H1 (cell line): ENCODE data around the gene PCDHGB3. TPM values are rescaled to one million over a fixed set of nuclear protein-coding genes. Genes with fewer than 3 reads are reported as not detected.

Experiments
- CTCF ChIA-PET: fragments of 300-600 bp; sonication (Branson Sonifier 250); formaldehyde crosslinking; loops from one replicate; lab custom pipeline; 2021; ENCODE audit not compliant: partially characterized antibody; lab: Charles Lee
- POLR2A ChIA-PET: fragments of 300-600 bp; sonication (Branson Sonifier 250); formaldehyde crosslinking; loops from one replicate; lab custom pipeline; 2021; ENCODE audit warnings: inconsistent platforms; ENCODE audit not compliant: partially characterized antibody; lab: Charles Lee
- DNase-seq, 2 experiments: peaks; one replicate each; pipeline versions ENCODE4 v3.0.0 to v3.0.0-alpha.2; 2010 to 2022; ENCODE audit warnings: low spot score in 2 of 2, low read depth in 1 of 2, mixed read lengths in 1 of 2
- FAIRE-seq: peaks from 2 replicates; lab custom pipeline; 2011; peaks lifted over from hg19 to GRCh38; lab: Jason Lieb, UNC
- H2AFZ ChIP-seq: 2 replicates; pipeline ENCODE4 v1.8.1; 2012; ENCODE audit warnings: low read length, inconsistent platforms
- H2AK5ac ChIP-seq: 2 replicates; pipeline ENCODE4 v1.6.1; 2013; ENCODE audit warnings: low read depth, low read length
- H2BK120ac ChIP-seq: replicated peaks from 2 replicates; pipeline ENCODE3; 2013; ENCODE audit warnings: low read depth, low read length, inconsistent platforms
- H2BK12ac ChIP-seq: 2 replicates; pipeline ENCODE4 v1.6.1; 2013; ENCODE audit warnings: low read depth, low read length
- H2BK15ac ChIP-seq: 2 replicates; pipeline ENCODE4 v1.6.1; 2013; ENCODE audit warnings: low read length
- H2BK20ac ChIP-seq: 2 replicates; pipeline ENCODE4 v1.6.1; 2013; ENCODE audit warnings: low read length
- H2BK5ac ChIP-seq: 2 replicates; pipeline ENCODE4 v1.6.1; 2013; ENCODE audit warnings: low read depth, low read length
- H3K14ac ChIP-seq: 2 replicates; pipeline ENCODE4 v1.6.1; 2013; ENCODE audit warnings: inconsistent platforms; ENCODE audit not compliant: insufficient read length
- H3K18ac ChIP-seq: 2 replicates; pipeline ENCODE4 v1.6.1; 2013; ENCODE audit warnings: low read length; ENCODE audit errors: extremely low read depth
- H3K23ac ChIP-seq: 2 replicates; pipeline ENCODE4 v1.6.1; 2013; ENCODE audit warnings: inconsistent platforms; ENCODE audit not compliant: insufficient read length
- H3K23me2 ChIP-seq: 2 replicates; pipeline ENCODE4 v1.6.1; 2013; ENCODE audit warnings: low read depth, low read length
- H3K27ac ChIP-seq: 2 replicates; pipeline ENCODE4 v1.6.1; 2011; ENCODE audit warnings: low read depth, low read length, inconsistent platforms
- H3K27me3 ChIP-seq, 4 experiments: replicated peaks in 1 of 4; 1 replicate in 1 of 4; 2 replicates in 3 of 4; pipeline versions ENCODE4 v1.6.1 to v1.8.1; 2011 to 2013; ENCODE audit warnings: low read length in 3 of 4, mild to moderate bottlenecking in 3 of 4, inconsistent platforms in 2 of 4, mixed read lengths in 2 of 4, moderate library complexity in 1 of 4; ENCODE audit not compliant: control insufficient read depth in 3 of 4, insufficient read depth in 3 of 4; ENCODE audit errors: extremely low read depth in 1 of 4
- H3K36me3 ChIP-seq, 4 experiments: 2 replicates each; pipeline versions ENCODE4 v1.6.1 to v1.8.1; 2011 to 2013; ENCODE audit warnings: mild to moderate bottlenecking in 4 of 4, low read length in 3 of 4, moderate library complexity in 2 of 4, control low read depth in 1 of 4, inconsistent platforms in 1 of 4; ENCODE audit not compliant: insufficient read depth in 4 of 4, control insufficient read depth in 2 of 4
- H3K4ac ChIP-seq: replicated peaks from 2 replicates; pipeline ENCODE3; 2013; ENCODE audit warnings: low read length, low read depth, mixed read lengths, inconsistent platforms; ENCODE audit not compliant: insufficient read length
- H3K4me1 ChIP-seq, 4 experiments: replicated peaks in 1 of 4; 1 replicate in 1 of 4; 2 replicates in 3 of 4; pipeline versions ENCODE4 v1.6.1 to v1.8.1; 2011 to 2013; ENCODE audit warnings: low read length in 3 of 4, inconsistent platforms in 2 of 4, mixed read lengths in 1 of 4; ENCODE audit not compliant: insufficient read depth in 4 of 4, control insufficient read depth in 3 of 4
- H3K4me2 ChIP-seq, 2 experiments: 2 replicates each; pipeline versions ENCODE4 v1.6.1 to v1.8.1; 2011 to 2013; ENCODE audit warnings: low read depth in 2 of 2, low read length in 2 of 2, control low read depth in 1 of 2, inconsistent platforms in 1 of 2, mild to moderate bottlenecking in 1 of 2; ENCODE audit not compliant: insufficient read depth in 1 of 2
- H3K4me3 ChIP-seq, 4 experiments: fragments of 200-600, 300-600 bp in 1 of 4; sonication (generic), shearing (Covaris generic), sonication (Bioruptor Twin) in 1 of 4; 2 replicates each; pipeline versions ENCODE4 v1.5.1 to v1.8.1; 2011 to 2016; ENCODE audit warnings: low read length in 4 of 4, low read depth in 3 of 4, control low read depth in 2 of 4, inconsistent platforms in 2 of 4, mild to moderate bottlenecking in 2 of 4, mixed read lengths in 1 of 4, moderate library complexity in 1 of 4; ENCODE audit not compliant: insufficient read depth in 2 of 4; ENCODE audit errors: extremely low read depth in 1 of 4
- H3K56ac ChIP-seq: replicated peaks from 2 replicates; pipeline ENCODE3; 2013; ENCODE audit warnings: low read depth, mild to moderate bottlenecking, mixed read lengths, low read length, inconsistent platforms; ENCODE audit not compliant: insufficient read length
- H3K79me1 ChIP-seq: 2 replicates; pipeline ENCODE4 v1.6.1; 2013; ENCODE audit warnings: low read depth, low read length, control low read depth
- H3K79me2 ChIP-seq, 2 experiments: 2 replicates each; pipeline versions ENCODE4 v1.6.1 to v1.8.1; 2012 to 2013; ENCODE audit warnings: low read length in 2 of 2, mild to moderate bottlenecking in 2 of 2, inconsistent platforms in 1 of 2; ENCODE audit not compliant: insufficient read depth in 2 of 2, control insufficient read depth in 1 of 2
- H3K9ac ChIP-seq, 4 experiments: replicated peaks in 1 of 4; 1 replicate in 1 of 4; 2 replicates in 3 of 4; pipeline versions ENCODE4 v1.6.1 to v1.8.1; 2011 to 2013; ENCODE audit warnings: low read depth in 3 of 4, low read length in 3 of 4, control low read depth in 2 of 4, mild to moderate bottlenecking in 2 of 4, moderate library complexity in 2 of 4, inconsistent platforms in 1 of 4; ENCODE audit errors: extremely low read depth in 1 of 4
- H3K9me3 ChIP-seq, 2 experiments: 2 replicates each; pipeline versions ENCODE4 v1.6.1 to v1.8.1; 2012 to 2013; ENCODE audit warnings: mild to moderate bottlenecking in 2 of 2, moderate library complexity in 2 of 2, control low read depth in 1 of 2, inconsistent platforms in 1 of 2, low read depth in 1 of 2, low read length in 1 of 2, mixed read lengths in 1 of 2; ENCODE audit not compliant: insufficient read depth in 2 of 2
- H4K20me1 ChIP-seq, 2 experiments: replicated peaks in 1 of 2; 2 replicates each; pipeline versions ENCODE3 to v1.8.1; 2011 to 2013; ENCODE audit warnings: inconsistent platforms in 2 of 2, low read length in 2 of 2, mild to moderate bottlenecking in 1 of 2; ENCODE audit not compliant: insufficient read depth in 2 of 2, control insufficient read depth in 1 of 2
- H4K5ac ChIP-seq: 2 replicates; pipeline ENCODE4 v1.6.1; 2013; ENCODE audit warnings: low read length, low read depth, mixed read lengths, inconsistent platforms; ENCODE audit not compliant: insufficient read length
- H4K8ac ChIP-seq: 2 replicates; pipeline ENCODE4 v1.8.0; 2013; ENCODE audit warnings: mild to moderate bottlenecking, moderate library complexity, low read length, inconsistent platforms; ENCODE audit not compliant: insufficient read depth; ENCODE audit errors: extremely low read depth
- H4K91ac ChIP-seq: replicated peaks from 2 replicates; pipeline ENCODE3; 2013; ENCODE audit warnings: low read length, mixed read lengths, inconsistent platforms; ENCODE audit not compliant: insufficient read length
- BACH1 ChIP-seq: IDR thresholded peaks from 2 replicates; pipeline ENCODE4 v1.6.1; 2012; ENCODE audit warnings: low read length, improper control_type of control experiment
- KDM4A ChIP-seq: IDR thresholded peaks from one replicate; pipeline ENCODE4 v1.7.1; 2012; ENCODE audit warnings: low read depth, mild to moderate bottlenecking, moderate library complexity, low read length, inconsistent platforms; ENCODE audit not compliant: severe bottlenecking
- TBP ChIP-seq: IDR thresholded peaks from 2 replicates; pipeline ENCODE4 v1.6.1; 2011; ENCODE audit warnings: low read depth, low read length, improper control_type of control experiment
- WGBS, 2 experiments: shearing (Covaris generic) in 1 of 2; methylation state at CpG; one replicate each; pipeline versions ENCODE4 v1.1.6 to v1.1.7; 2013 to 2015; ENCODE audit warnings: low lambda C conversion rate in 2 of 2, mixed read lengths in 2 of 2, inconsistent platforms in 1 of 2, low coverage in 1 of 2, missing lambda C conversion rate in 1 of 2; ENCODE audit not compliant: insufficient replicate concordance in 2 of 2, insufficient coverage in 1 of 2, insufficient read length in 1 of 2; ENCODE audit errors: extremely low coverage in 1 of 2, missing lambda C conversion rate in 1 of 2; 5-methylcytosine and 5-hydroxymethylcytosine counted together
- polyA plus RNA-seq, 7 experiments: library from polyadenylated mRNA; depleted of rRNA in 3 of 7; stranded (reverse) in 5 of 7; unstranded in 2 of 7; fragments of >200 nt in 5 of 7; fragments of 200-250 nt in 2 of 7; gene quantifications; 1 replicate in 5 of 7; 2 replicates in 1 of 7; 4 replicates in 1 of 7; pipeline versions ENCODE4 v1.2.1 to v1.2.3, GENCODE V29; 2011 to 2013; ENCODE audit warnings: missing spikeins in 2 of 7, mixed read lengths in 2 of 7
- total RNA-seq: library from RNA; stranded (reverse); fragmentation: NEBNext Ultra II Directional; extraction: Animal tissue kit (Norgen Biotek cat#: 25700); gene quantifications from 2 replicates; pipeline ENCODE4 v1.2.1, GENCODE V29; 2021

The PCDHGB3 gene
- total and polyA plus RNA-seq, 2 of the 8 experiments (the other 6 are each of a cell fraction or from before 2014, with no cell fraction given): 1.6 to 1.9 TPM

- Histone ChIP-seq H3K4me1 (no peaks in the 10 kb centered on the region), H2AK5ac (no peak overlapping the region), H3K23me2 (no peaks in the 10 kb centered on the region), H2BK12ac (no peak overlapping the region), H3K18ac (no peak overlapping the region), H3K4ac (no peak overlapping the region), H3K23ac (no peak overlapping the region), H2BK120ac (no peak overlapping the region), H3K56ac (no peak overlapping the region), H3K79me1 (no peaks in the 10 kb centered on the region), H3K4me3 (no peak overlapping the region), H4K8ac (no peak overlapping the region), H3K9me3 (peaks cover 36 to 54% of the 10 kb centered on the region in 2 experiments; a peak in 3 of 4 replicates), H3K36me3 (peaks cover 0 to 3% (median 0%) of the 10 kb centered on the region in 4 experiments; a peak in 2 of 8 replicates), H3K9ac (no peak overlapping the region), H3K14ac (no peak overlapping the region), H4K91ac (no peak overlapping the region), H2BK20ac (no peak overlapping the region), H2AFZ (no peak overlapping the region), H4K20me1 (no peaks in the 10 kb centered on the region), H4K5ac (no peak overlapping the region), H3K27me3 (no peaks in the 10 kb centered on the region), H3K27ac (no peak overlapping the region), H3K4me2 (no peak overlapping the region), H3K79me2 (no peaks in the 10 kb centered on the region), H2BK5ac (no peak overlapping the region), H2BK15ac (no peak overlapping the region)
- DNase-seq (no peak), FAIRE-seq (no peak)
- WGBS, 2 experiments: 95% methylated on average over 55 of the region's 69 CpGs; no CpG with 5 or more reads in 1 of the 2 experiments
- POLR2A ChIA-PET: no interaction called here
- CTCF ChIA-PET: interaction anchor here (0.7 to 3.7 kb wide), 21 partner anchors 9 to 256 kb away, joined by 3 to 27 read pairs (median 5); partner anchors contain the start of genes PCDHB10, PCDHB11, PCDHB9 and PCDHGA10
- TF ChIP-seq KDM4A: no peak
- TF ChIP-seq BACH1: no peak
- no peak for TF ChIP-seq TBP
Observed at GRCh38 chr5:141371572-141372475, 1.8 kb downstream of the PCDHGB3 start.
